ENCODE data around the gene NOS1AP. TPM values are rescaled to one million over a fixed set of nuclear protein-coding genes. Genes with fewer than 3 reads are reported as not detected.

Gene NOS1AP
- total RNA-seq, 1 donor: 0.18 TPM

DNA sequence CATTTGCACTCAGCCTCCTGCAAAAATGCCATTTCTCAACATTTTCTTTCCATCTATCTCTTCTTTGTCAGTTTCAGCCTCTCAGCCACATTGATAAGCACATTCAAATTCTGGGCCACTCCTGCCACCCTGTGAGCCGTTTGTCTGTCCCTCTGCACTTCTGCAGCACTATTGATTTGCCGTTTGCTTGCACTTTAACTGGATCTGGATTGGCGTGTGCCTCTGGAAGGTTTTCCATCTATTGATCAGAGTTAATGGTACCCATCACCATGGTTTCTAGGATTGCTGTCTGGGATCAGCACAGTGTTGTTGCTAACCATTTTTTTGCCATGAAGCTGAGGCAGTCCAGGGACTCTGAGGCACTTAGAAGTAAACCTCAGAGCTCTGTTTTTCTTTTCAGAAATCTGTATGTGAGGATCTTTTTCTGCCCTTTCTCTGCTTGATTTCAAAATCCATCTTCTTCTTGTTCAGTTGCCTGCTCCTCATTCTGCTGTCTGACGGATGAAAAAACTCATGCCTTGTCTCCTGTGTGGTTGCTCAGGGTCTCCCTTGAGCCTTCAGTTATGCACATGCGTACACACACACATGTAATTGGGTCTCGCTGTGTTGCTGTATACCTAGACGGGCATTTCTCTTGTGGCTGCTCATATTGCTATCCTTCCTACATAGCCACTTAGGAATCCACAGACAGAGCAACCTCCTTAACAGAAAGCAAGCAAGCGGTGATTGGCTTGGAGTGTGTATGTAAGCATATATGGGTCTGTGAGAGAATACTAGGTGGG lies 67.9 kb downstream of the NOS1AP start:
- DNase-seq (ENCODE audit: low read depth): no peak
- TF ChIP-seq, protein P1, sequence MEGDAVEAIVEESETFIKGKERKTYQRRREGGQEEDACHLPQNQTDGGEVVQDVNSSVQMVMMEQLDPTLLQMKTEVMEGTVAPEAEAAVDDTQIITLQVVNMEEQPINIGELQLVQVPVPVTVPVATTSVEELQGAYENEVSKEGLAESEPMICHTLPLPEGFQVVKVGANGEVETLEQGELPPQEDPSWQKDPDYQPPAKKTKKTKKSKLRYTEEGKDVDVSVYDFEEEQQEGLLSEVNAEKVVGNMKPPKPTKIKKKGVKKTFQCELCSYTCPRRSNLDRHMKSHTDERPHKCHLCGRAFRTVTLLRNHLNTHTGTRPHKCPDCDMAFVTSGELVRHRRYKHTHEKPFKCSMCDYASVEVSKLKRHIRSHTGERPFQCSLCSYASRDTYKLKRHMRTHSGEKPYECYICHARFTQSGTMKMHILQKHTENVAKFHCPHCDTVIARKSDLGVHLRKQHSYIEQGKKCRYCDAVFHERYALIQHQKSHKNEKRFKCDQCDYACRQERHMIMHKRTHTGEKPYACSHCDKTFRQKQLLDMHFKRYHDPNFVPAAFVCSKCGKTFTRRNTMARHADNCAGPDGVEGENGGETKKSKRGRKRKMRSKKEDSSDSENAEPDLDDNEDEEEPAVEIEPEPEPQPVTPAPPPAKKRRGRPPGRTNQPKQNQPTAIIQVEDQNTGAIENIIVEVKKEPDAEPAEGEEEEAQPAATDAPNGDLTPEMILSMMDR (IDR thresholded peaks at IDR 0.05; ENCODE audit: insufficient read depth, low read length): no peak
- H3K4me3 ChIP-seq (ENCODE audit: low read depth, low read length): no peak overlapping the region

DNA sequence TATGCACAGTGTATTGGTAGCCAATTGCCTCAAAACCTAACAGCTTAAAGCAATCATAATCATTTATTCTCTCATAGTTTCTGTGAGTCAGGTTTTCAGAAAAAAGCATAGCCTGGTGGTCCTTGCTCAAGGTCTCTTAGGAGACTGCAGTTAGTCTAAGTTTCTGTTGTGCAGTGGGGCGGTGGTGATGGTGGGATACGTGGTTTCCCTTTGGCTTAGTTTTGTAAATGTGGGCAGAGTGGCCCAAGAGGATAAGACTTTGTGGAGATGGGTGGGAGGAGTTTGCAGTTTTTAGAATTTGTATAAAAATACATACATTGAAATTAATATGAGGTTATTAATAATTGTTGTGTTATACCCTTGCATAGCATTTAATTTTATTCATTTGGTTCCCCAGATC lies 68.6 kb downstream of the NOS1AP start:
- TF ChIP-seq, protein P1 (IDR thresholded peaks at IDR 0.05; ENCODE audit: insufficient read depth, low read length): no peak
- no peak overlapping the region for H3K4me3 ChIP-seq (ENCODE audit: low read depth, low read length)
- DNase-seq (ENCODE audit: low read depth): no peak

GRCh38 chr1:162138599-162139181 lies 69.2 kb downstream of the NOS1AP start:
- TF ChIP-seq, protein P1 (IDR thresholded peaks at IDR 0.05; ENCODE audit: insufficient read depth, low read length): no peak
- no peak overlapping the region for H3K4me3 ChIP-seq (ENCODE audit: low read depth, low read length)
- DNase-seq (ENCODE audit: low read depth): no peak

GRCh38 chr1:162139211-162139610 lies 69.7 kb downstream of the NOS1AP start:
- TF ChIP-seq, protein P1 (IDR thresholded peaks at IDR 0.05; ENCODE audit: insufficient read depth, low read length): no peak
- no peak overlapping the region for H3K4me3 ChIP-seq (ENCODE audit: low read depth, low read length)
- no peak for DNase-seq (ENCODE audit: low read depth)

DNA sequence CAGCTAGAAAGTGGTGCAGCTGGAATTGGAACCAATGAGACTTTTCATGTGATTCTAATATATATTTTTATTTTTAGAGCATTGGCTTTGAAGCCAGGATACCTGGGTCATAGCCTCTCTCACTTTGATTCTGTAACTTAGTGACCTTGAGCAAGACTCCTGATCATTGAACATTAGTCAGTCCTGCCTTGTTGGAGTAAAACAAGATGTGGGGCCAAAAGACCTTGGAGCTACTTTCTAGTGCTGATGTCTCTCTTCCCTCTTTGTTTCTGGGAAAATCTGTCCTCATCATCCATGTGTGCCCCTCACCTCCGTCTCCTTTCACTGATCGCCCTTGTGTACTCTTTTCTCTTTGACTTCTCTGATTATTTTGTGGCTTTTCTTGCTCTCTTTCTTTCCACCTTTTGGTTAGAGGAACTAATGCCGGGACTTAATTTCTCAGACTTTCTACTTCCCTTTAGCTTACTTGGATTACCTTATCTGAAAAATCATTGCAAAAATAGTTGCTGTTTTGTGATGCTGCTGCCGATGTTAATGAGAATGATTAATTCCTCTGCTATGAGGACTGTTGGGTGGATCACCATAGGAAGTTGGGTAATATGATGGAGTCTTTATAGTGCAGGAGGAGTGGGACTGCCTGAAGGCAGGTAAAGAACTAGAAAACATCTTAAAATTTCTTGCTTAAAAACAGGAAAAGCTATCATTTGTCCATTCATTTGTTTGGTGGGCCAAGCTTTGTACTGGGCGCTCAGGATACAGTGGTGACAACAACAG lies 72.0 kb downstream of the NOS1AP start:
- TF ChIP-seq, protein P1 (IDR thresholded peaks at IDR 0.05; ENCODE audit: insufficient read depth, low read length): no peak
- DNase-seq (ENCODE audit: low read depth): peak; percentile 20

DNA sequence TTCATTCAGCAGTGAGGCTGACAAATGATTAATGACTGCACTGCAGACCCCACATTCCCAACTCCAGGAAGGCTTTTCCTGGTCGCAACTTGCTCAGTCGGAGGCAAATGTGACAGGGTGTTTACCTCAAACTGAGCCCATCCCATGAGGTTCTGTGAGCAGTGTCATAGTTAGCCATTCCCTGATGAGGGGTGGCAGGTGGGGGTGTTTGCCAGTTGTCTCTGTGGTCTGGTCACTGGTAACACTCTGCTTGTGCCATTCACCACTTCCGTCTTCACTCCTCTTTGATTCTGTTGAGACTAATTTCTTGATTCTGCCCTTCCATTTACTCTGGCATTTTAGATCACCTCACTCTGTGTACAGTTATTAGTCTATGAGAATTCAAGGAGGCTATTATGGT lies 73.5 kb downstream of the NOS1AP start:
- H3K4me3 ChIP-seq (ENCODE audit: low read depth, low read length): no peak overlapping the region
- no peak for DNase-seq (ENCODE audit: low read depth)
- TF ChIP-seq, protein P1 (IDR thresholded peaks at IDR 0.05; ENCODE audit: insufficient read depth, low read length): no peak

More for the DNA sequence above, 72.0 kb downstream of the NOS1AP start:
- H3K4me3 ChIP-seq (ENCODE audit: low read depth, low read length): no peak overlapping the region

Data from fibroblast of the aortic adventitia (primary cell).